HEK293 (cell line): ENCODE results near the gene LDB2.

Experiments
- CTCF ChIA-PET: fragments of 350-600 bp; formaldehyde crosslinking; extraction: SDS; loops from one replicate; lab custom pipeline; 2021; ENCODE audit warnings: antibody characterized with exemption; lab: Yijun Ruan, JAX
- POLR2A ChIA-PET: fragments of 300-600 bp; formaldehyde crosslinking; extraction: SDS; loops from one replicate; lab custom pipeline; 2020; ENCODE audit warnings: antibody characterized with exemption, inconsistent platforms; lab: Yijun Ruan, JAX
- H3K27ac ChIP-seq: fragments of 200-500 bp; sonication (Bioruptor generic); 2 replicates; pipeline ENCODE4 v1.5.1; 2014; ENCODE audit warnings: low read depth, low read length, control low read depth, inconsistent platforms; ENCODE audit errors: extremely low read depth
- H3K36me3 ChIP-seq, 2 experiments: fragments of 200-500 bp in 1 of 2; sonication (Bioruptor generic) in 1 of 2; 1 replicate in 1 of 2; 2 replicates in 1 of 2; pipeline ENCODE4 v1.5.1; 2014 to 2017; ENCODE audit warnings: inconsistent platforms in 2 of 2, low read length in 2 of 2; ENCODE audit not compliant: control insufficient read depth in 2 of 2, insufficient read depth in 1 of 2
- H3K4me1 ChIP-seq: fragments of 200-500 bp; sonication (Bioruptor generic); 2 replicates; pipeline ENCODE4 v1.5.1; 2014; ENCODE audit warnings: mild to moderate bottlenecking, low read length, inconsistent platforms; ENCODE audit not compliant: control insufficient read depth, insufficient read depth
- H3K4me3 ChIP-seq: 2 replicates; pipeline ENCODE4 v1.5.1; 2011; ENCODE audit warnings: low read depth, mild to moderate bottlenecking, control low read depth, low read length, moderate library complexity
- H3K9me3 ChIP-seq: fragments of 200-500 bp; sonication (Bioruptor generic); 2 replicates; pipeline ENCODE4 v1.5.1; 2014; ENCODE audit warnings: low read depth, low read length, inconsistent platforms; ENCODE audit not compliant: control insufficient read depth, insufficient read depth
- GLI2 ChIP-seq: fragments of 450-650 bp; formaldehyde crosslinking; IDR thresholded peaks from 2 replicates; pipeline ENCODE4; 2017; ENCODE audit warnings: missing biosample characterization, missing genetic modification characterization, low read depth, borderline replicate concordance
- GLI4 ChIP-seq: fragments of 450-650 bp; formaldehyde crosslinking; IDR thresholded peaks from 2 replicates; pipeline ENCODE4 v1.5.1; 2016; ENCODE audit warnings: missing biosample characterization, missing genetic modification characterization
- GLIS2 ChIP-seq: fragments of 450-650 bp; formaldehyde crosslinking; IDR thresholded peaks from 2 replicates; pipeline ENCODE4 v1.5.1; 2016; ENCODE audit warnings: missing biosample characterization, missing genetic modification characterization
- IKZF3 ChIP-seq: fragments of 450-650 bp; IDR thresholded peaks from 2 replicates; pipeline ENCODE4 v1.5.0; 2018; ENCODE audit warnings: missing biosample characterization, mild to moderate bottlenecking, missing genetic modification characterization, moderate library complexity
- MEIS1 ChIP-seq: sonication (generic); formaldehyde crosslinking; IDR thresholded peaks from 2 replicates; pipeline ENCODE4 v1.8.1; 2022; ENCODE audit warnings: missing genetic modification reagents, mild to moderate bottlenecking, borderline replicate concordance
- PRDM2 ChIP-seq: fragments of 450-650 bp; formaldehyde crosslinking; IDR thresholded peaks from 2 replicates; pipeline ENCODE4 v1.5.1; 2016; ENCODE audit warnings: missing biosample characterization, missing genetic modification characterization, borderline replicate concordance
- ZEB2 ChIP-seq: fragments of 450-650 bp; formaldehyde crosslinking; IDR thresholded peaks from 2 replicates; pipeline ENCODE4 v1.5.1; 2016; ENCODE audit warnings: missing biosample characterization, missing genetic modification characterization
- ZNF140 ChIP-seq: fragments of 450-650 bp; formaldehyde crosslinking; IDR thresholded peaks from 2 replicates; pipeline ENCODE4 v1.5.1; 2016; ENCODE audit warnings: missing biosample characterization, missing genetic modification characterization
- ZNF174 ChIP-seq: fragments of 450-650 bp; formaldehyde crosslinking; IDR thresholded peaks from 2 replicates; pipeline ENCODE4 v1.5.0; 2017; ENCODE audit warnings: missing biosample characterization, mild to moderate bottlenecking, missing genetic modification characterization
- ZNF394 ChIP-seq: fragments of 450-650 bp; formaldehyde crosslinking; IDR thresholded peaks from 2 replicates; pipeline ENCODE4 v1.5.1; 2016; ENCODE audit warnings: missing biosample characterization, missing genetic modification characterization, mild to moderate bottlenecking, moderate library complexity, borderline replicate concordance
- ZNF48 ChIP-seq: fragments of 450-650 bp; formaldehyde crosslinking; IDR thresholded peaks from 2 replicates; pipeline ENCODE4 v1.5.1; 2016; ENCODE audit warnings: missing biosample characterization, missing genetic modification characterization
- ZNF530 ChIP-seq: fragments of 450-650 bp; formaldehyde crosslinking; IDR thresholded peaks from 2 replicates; pipeline ENCODE4 v1.5.1; 2016; ENCODE audit warnings: low read depth, missing biosample characterization, missing genetic modification characterization
- ZNF623 ChIP-seq: fragments of 450-650 bp; formaldehyde crosslinking; IDR thresholded peaks from 2 replicates; pipeline ENCODE4 v1.5.1; 2016; ENCODE audit warnings: missing biosample characterization, missing genetic modification characterization
- ZNF660 ChIP-seq: fragments of 450-650 bp; IDR thresholded peaks from 2 replicates; pipeline ENCODE4 v1.5.1; 2018; ENCODE audit warnings: missing biosample characterization, mild to moderate bottlenecking, missing genetic modification characterization
- TF ChIP-seq, protein P1 (sequence below): fragments of 450-650 bp; formaldehyde crosslinking; IDR thresholded peaks from 2 replicates; pipeline ENCODE4 v1.5.1; 2017; ENCODE audit warnings: missing biosample characterization, missing genetic modification characterization
- TF ChIP-seq, protein P2 (sequence below): fragments of 450-650 bp; formaldehyde crosslinking; IDR thresholded peaks from 2 replicates; pipeline ENCODE4 v1.5.1; 2016; ENCODE audit warnings: missing biosample characterization, missing genetic modification characterization, low read depth

LDB2 gene

GRCh38 chr4:16710198-16710597, 188.2 kb downstream of the LDB2 start:
- H3K4me1 ChIP-seq, result no peaks in the 10 kb centered on the region
- POLR2A ChIA-PET, result no interaction called here
- H3K9me3 ChIP-seq, result no peaks in the 10 kb centered on the region
- no peak overlapping the region for H3K4me3 ChIP-seq
- H3K27ac ChIP-seq, result no peak overlapping the region
- TF ChIP-seq GLIS2 (tag by site-specific recombination) (no peak), ZNF394 (no peak), ZNF48 (tag by site-specific recombination) (no peak), ZNF660 (tag by site-specific recombination) (no peak), PRDM2 (tag by site-specific recombination) (no peak), ZEB2 (tag by site-specific recombination) (no peak), IKZF3 (tag by site-specific recombination) (no peak), ZNF623 (tag by site-specific recombination) (no peak), ZNF530 (tag by site-specific recombination) (no peak), ZNF140 (tag by site-specific recombination) (no peak)
- TF ChIP-seq, protein P1, sequence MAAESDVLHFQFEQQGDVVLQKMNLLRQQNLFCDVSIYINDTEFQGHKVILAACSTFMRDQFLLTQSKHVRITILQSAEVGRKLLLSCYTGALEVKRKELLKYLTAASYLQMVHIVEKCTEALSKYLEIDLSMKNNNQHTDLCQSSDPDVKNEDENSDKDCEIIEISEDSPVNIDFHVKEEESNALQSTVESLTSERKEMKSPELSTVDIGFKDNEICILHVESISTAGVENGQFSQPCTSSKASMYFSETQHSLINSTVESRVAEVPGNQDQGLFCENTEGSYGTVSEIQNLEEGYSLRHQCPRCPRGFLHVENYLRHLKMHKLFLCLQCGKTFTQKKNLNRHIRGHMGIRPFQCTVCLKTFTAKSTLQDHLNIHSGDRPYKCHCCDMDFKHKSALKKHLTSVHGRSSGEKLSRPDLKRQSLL (tag by site-specific recombination), result no peak
- CTCF ChIA-PET, result no interaction called here
- H3K36me3 ChIP-seq, result no peaks in the 10 kb centered on the region

DNA sequence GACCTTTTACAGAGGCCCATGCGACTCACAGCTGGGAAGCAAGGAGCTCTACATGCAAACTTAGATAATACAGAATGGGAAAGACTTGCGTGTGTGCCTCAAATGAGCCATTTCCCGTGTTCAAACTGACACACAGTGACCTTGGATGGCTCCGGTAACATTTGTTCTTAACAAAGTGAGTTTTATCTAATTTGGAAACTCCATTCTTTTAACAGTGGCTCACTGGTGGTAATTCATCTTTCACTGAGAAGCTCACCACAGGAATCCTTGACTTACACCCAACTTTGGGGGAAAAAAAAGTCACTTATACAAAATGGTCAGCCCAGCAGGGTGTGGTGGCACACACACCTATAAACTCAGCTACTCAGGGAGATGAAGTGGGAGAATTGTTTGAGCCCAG, 190.6 kb downstream of the LDB2 start:
- no peaks in the 10 kb centered on the region for H3K4me1 ChIP-seq
- no peak overlapping the region for H3K27ac ChIP-seq
- POLR2A ChIA-PET, result no interaction called here
- H3K4me3 ChIP-seq, result no peak overlapping the region
- H3K9me3 ChIP-seq, result no peaks in the 10 kb centered on the region
- TF ChIP-seq, protein P2, sequence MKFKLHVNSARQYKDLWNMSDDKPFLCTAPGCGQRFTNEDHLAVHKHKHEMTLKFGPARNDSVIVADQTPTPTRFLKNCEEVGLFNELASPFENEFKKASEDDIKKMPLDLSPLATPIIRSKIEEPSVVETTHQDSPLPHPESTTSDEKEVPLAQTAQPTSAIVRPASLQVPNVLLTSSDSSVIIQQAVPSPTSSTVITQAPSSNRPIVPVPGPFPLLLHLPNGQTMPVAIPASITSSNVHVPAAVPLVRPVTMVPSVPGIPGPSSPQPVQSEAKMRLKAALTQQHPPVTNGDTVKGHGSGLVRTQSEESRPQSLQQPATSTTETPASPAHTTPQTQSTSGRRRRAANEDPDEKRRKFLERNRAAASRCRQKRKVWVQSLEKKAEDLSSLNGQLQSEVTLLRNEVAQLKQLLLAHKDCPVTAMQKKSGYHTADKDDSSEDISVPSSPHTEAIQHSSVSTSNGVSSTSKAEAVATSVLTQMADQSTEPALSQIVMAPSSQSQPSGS (tag by site-specific recombination), result no peak
- TF ChIP-seq MEIS1 (CRISPR knock-in tag), result no peak
- TF ChIP-seq GLI4 (tag by site-specific recombination), result no peak
- CTCF ChIA-PET, result interaction anchor here (0.6 kb wide), 1 partner anchor 53 kb away, joined by 3 read pairs; no protein-coding TSS in a partner anchor
- no peaks in the 10 kb centered on the region for H3K36me3 ChIP-seq

- CTCF ChIA-PET, result no interaction called here
- TF ChIP-seq ZNF174 (no peak), ZNF660 (tag by site-specific recombination) (no peak), ZNF48 (tag by site-specific recombination) (no peak), GLI2 (tag by site-specific recombination) (no peak)
- no peaks in the 10 kb centered on the region for H3K36me3 ChIP-seq
- H3K9me3 ChIP-seq, result no peaks in the 10 kb centered on the region
- H3K27ac ChIP-seq, result no peak overlapping the region
- H3K4me1 ChIP-seq, result no peaks in the 10 kb centered on the region
- POLR2A ChIA-PET, result no interaction called here
- H3K4me3 ChIP-seq, result no peak overlapping the region
These were observed 192.2 kb downstream of the LDB2 start for GRCh38 chr4:16706251-16706650.
